Measurements from ENCODE around the gene FOXK1. TPM values are rescaled to one million over a fixed set of nuclear protein-coding genes. Genes with fewer than 3 reads are reported as not detected.

Gene FOXK1
- total RNA-seq, 1 donor from 2014 or later = 19.8 TPM

DNA sequence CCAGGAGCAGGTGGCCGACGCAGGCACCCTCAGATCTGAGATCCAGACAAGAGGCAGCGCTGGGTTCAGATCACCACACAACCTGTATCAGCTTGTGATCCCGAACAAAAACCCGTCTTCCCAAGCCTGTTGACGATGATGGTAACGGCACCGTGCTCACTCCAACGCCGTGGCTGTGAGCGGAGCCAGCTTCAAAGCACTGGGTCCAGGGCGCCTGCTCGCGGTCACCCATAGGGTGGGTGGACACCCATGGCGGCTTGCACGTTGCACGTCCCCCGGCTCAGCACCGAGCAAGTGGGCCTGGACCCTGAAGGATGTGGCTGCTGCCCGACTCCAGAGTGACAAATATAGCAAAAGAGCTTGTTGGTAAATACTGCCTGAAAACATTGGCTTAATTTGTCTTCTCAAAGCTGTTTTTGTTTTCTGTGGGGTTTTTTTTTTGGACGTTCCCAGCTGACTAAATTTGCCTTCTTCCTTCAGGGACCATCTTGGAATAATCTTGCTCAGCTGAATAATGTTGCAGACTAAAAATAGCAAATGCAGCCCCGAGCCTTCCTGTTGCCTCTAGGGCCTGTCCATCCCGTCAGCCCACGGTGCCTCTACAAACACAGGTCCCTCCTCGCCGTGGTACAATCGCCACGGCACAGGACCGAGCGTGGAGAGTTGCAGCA, 41.0 kb downstream of the FOXK1 start:
- DNase-seq = no peak

DNA sequence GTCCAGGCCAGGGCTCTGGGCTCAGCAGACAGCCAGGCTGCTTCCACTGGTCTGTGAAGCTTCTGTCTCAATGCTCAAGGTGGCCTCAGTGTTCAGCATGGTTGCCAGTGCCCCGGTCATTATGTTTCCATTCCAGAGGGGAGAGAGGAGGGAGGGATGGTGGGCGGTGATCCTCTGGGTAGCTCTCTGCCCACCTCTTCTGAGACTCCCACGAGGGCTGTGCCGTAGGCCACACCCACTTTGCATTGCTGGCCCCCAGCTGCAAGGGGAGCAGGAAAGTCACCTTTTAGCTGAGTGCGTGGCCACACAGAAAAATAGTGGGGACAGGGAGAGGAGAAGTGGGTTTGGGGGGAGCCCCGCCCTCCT, 42.5 kb downstream of the FOXK1 start:
- no peak for DNase-seq

DNA sequence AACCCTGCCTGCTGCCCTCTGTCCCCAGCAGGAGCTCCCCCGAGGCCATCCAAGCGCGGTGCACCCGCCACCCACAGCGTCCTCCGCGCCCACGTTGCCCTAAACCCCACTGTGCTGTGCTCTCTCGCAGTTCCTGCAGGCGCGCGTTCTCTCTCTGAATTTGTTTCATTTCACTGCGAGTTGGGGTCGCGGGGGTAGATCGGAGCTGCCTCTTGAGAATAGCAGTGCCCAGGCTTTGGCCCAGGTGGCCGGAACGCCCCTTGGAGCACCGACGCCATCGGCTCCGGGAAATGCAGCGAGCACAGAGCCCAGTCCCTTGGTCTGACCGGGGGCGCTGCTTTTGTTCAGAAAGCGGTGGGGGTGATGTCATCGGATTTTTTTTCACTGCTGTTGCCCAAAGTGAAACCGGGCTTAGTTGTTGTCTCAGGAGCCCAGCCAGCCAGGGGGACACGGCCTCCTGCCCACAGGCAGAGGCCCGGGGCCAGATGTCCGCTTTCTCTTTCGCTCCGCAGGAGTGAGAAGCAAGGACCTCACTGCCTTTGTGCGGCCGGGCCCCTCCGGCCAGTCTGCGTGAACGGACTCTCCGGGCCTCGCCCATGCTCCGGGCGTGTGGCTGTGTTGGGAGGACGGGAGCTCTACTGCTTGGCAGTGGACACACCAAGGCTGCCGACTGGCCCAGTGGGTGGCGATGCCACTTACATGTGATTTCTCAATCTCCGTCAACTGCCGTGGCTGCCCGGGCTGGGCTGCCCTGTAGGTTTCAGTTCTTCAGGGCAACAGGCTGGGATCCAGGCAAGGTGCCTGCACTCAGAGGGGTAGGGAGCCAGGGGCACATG, 43.1 kb downstream of the FOXK1 start:
- DNase-seq = peak; percentile 69

DNA sequence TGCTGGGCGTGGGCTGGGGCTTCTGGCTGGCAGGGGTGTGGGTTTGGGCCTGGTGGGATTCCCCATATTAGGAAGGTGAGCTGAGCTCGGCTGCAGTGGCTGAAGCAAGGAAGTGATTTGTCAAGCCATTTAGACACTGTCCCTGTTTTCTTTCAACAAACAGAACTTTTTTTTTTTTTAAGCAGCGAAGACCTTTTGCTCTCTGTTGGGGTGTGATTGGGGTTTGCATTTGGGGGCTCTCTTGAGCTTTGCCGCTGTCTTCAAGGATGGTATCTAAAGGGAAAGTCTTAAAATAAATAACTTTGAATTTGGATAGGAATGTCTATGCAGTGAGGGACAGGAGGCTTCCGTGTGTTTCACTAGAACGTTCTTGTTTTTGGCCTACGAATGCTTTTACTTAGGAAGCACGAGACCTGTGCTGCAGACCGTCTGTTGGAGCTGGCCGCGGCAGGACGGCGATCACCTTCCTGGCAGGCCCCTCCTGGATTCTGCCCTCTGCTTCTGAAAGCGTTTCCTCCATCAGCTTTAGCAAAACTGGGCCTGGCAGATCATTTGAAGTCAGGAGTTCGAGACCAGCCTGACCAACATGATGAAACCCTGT, 43.9 kb downstream of the FOXK1 start:
- DNase-seq = no peak

DNA sequence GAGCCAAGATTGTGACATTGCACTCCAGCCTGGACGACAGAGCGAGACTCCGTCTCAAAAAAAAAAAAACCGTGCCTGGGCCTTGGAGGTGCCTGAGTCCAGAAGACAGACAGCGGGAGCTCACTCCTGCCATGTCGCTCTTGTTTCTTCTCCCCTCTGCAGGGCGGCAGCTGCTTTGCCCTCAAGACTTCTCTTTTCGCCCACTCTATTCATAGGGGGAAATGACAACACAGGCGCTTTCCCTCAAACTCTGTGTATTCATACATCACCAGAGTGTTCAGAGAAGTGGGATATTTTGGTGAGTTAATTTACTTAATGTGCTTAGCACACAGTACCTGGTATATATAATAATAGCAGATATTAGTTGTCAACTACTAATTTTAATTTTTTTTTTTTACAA, 44.5 kb downstream of the FOXK1 start:
- no peak for DNase-seq

DNA sequence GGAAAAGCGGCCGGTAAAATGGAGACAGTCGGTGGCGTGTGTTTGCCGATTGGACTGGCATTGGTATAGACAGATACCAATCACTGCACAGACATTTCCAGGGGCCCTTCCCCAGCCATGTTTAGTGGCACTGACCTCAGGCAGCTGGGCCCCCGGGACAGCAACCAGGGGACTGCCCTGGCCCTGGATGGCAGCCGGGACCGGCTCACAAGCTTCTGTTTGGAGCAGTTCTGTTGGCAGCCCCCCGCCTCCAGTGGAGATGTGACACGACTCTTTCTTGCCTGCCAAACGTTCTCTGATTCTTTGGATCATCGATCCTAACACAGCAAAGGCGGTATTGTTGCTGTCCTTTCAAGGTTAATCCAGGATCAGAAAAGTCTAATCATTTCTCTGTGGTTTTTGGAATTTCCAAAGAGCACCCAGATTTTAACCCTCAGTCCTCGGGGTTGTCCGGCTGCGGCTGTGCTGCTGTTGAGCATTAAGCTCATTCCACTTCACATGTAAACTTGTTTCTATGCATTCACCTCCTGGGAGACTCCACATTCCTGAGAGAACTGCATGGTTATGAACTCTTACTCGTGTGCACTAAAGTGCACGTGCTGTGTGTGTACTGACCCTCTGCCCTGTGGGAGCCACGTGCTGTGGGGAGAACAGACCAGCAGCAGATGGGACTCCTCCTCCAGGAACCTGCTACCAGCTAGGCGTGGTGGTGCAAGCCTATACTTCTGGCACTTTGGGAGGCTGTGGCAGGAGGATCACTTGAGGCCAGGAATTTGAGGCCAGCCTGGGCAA, 46.0 kb downstream of the FOXK1 start:
- DNase-seq = no peak

DNA sequence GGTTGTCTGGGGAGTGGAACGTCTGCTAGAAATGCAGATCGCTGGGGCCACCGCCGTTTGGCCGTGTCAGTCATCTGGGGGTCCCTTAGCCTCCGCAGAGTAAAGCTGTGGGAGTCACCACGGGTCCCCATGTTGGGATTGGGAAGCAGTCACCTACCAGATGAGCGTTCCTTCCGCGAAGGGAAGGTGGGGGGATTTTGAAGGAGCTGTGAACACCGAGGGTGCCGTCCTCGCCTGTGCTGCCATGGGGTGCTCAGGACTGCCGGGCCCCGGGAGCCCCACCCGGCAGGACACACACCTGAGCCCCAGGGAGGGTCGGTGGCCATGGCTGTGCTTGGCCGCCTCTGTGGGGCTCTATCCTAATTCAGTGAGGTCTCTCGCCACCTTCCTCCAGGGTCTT, 47.2 kb downstream of the FOXK1 start:
- DNase-seq = no peak

DNA sequence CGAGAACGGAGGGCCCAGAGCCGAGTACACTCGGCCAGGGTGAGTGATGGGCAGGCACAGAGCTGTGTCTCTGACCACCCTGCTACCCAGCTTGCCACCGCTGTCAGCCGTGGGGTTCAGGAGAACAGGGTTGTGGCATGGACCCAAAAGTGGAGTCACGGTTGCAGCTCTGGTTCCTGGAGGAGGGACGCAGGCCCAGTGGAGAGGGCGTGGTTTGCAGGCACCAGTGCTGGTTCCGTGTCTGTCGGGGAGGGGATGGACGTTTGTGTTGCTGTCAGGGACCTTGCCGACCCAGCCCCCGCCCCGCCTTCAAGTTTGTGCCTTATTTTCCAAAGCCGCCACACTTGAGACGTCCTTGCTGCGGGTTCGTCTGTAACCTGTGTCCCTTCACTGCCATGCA, 48.2 kb downstream of the FOXK1 start:
- no peak for DNase-seq

DNA sequence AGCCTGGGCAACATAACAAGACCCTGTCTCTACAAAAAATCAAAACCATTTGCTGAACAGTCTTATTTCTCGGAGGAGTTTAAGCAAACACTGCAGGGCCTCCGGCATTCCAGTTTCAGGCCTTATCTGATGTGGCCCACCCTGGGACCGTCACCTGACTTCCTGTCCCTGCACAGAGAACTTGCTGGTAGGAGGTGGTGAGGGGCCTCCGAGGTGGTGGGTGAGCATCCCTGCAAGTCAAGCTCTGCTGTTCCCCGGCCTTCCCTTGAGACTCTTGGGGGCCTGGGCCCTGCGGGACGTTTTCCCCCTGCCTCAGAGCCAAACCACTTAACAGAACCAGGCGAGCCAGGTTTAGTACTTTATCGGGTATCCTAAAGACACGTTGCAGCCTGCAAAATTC, 48.9 kb downstream of the FOXK1 start:
- no peak for DNase-seq

DNA sequence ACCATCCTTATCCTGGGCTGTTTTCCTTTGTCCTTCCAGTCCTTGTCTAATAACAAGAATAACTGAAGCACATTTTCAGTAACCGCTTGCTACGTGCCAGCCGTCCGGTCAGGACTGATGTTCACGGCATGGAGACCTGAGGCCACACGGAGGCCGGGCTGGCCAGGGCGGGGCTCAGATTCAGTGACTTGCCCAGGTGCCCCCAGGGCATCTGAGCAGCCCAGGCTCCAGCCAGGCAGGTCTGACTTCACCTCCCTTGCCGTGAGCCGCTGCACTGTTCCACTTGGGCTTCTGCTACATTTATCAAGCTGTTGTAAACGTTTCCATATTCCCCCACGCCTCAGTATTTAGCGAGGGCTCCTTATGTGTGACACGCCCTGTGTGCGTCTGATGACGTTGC, 49.7 kb downstream of the FOXK1 start:
- DNase-seq = no peak

DNA sequence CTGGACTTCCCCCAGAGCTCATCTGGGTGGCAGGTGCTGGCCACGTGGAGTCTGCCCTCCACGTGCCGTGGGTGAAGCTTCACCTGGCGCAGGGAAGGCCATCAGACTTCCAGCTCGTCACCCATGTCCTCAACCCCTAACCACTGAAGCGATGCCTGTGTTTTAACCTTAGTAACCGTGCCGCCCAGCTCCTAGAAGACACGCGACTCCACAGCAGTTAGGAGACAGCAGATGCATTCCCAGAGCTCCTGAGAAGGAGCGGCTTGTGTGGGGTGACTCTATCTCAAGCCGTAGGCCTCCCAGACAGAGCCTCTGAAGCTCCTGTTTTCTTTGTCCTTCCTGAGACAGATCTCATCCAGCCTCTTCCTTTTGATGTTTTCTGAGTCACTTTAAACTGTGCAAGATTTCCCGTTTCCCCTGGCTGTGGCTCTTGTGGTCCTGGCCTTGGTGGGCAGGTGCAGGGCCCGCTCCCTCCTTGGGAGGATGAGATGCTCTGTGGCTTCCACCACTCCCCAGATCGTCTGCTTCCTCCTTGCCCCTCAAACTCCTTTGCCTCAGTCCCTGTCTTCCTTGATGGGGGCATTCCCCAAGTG, 51.9 kb downstream of the FOXK1 start:
- DNase-seq = no peak

DNA sequence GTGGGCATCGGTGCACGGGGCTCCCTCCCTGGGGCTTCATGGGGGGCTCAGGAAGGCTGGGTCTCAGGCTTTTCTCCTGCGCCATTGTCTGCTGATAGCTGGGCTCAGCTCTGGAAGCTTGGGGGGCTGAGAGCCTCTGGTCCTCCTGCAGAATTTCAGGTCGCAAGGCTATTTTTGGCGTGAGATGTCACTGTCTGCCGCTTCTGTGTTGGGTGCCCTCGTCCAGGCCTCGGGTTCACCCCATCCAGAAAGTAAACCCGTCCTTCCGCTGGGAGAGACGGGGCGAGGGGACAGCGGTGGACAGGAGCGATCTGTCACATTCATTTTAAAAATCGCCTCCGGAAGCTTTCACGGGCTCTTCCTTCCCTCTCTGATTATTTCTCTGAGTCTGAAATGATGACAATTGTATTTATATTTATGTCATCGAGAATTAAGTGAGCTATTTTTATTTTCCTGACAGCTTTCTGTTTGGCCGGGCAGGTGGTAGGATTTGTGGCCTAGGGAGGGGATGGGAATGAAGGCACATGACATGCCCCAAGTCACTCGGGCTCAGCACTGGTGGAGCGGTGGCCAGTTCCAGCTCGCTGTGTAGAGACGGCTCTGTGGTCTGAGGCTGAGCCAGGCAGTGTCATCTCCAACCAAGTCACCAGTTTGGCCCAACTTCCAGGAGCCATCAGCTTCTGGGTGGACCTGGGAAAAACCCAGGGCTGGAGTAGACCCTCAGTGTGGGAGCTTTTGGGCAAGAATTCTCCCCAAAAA, 52.7 kb downstream of the FOXK1 start:
- DNase-seq = no peak

DNA sequence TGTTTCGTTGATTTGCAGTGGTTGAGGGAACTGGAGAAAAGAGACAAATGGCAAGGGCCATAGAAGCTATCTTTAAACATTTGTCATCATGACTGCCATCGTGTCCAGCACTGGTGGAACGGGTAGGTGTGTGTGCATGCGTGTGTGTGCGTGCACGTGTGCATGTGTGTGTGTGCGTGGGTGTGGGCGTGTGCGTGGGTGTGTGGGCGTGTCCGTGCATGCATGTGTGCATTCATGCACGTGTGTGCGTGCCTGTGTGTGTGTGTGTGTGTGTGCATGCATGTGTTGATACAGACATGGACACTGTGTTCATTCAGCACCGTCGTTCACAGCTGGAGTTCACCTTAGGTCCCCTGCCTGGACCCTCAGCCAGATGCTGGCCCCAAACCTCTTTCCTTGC, 55.2 kb downstream of the FOXK1 start:
- no peak for DNase-seq

DNA sequence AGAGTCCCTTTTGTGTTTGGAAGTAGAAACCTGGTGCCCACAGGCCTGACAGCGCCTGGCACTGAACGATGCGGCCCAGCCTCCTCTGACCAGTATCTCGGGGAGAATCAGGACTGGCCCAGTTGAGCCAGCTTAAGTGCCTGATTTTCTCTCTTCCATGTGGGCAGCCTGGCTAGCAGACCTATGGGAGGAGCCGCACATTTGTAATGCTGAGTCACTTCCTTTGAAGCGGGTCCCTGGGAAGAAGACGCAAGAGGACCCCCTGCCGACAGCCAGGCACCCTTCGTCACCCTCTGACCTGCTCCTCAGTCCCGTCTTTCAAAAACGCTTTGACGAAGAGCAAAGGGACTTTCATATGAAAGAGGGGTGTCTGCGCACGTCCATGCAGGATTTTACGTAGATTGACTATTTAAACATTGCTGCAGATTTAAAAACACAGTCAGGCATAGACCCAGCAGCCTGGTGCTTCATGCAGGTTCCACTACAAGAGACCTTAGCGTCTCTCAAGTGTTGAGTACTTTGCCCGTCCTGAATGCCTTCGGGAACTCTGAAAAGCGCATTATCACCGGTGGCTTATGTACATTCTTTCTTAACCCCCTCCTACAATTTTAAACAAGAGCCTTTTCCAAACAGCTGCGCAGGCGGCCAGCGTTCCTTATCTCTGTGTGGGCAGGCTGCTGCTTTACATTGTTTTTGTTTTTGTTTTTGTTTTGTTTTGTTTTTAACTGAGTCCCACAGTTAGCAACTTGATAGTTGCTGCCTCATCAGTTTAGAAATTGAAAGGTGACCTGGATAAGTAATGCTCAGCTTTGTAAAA, 56.8 kb downstream of the FOXK1 start:
- DNase-seq = no peak

DNA sequence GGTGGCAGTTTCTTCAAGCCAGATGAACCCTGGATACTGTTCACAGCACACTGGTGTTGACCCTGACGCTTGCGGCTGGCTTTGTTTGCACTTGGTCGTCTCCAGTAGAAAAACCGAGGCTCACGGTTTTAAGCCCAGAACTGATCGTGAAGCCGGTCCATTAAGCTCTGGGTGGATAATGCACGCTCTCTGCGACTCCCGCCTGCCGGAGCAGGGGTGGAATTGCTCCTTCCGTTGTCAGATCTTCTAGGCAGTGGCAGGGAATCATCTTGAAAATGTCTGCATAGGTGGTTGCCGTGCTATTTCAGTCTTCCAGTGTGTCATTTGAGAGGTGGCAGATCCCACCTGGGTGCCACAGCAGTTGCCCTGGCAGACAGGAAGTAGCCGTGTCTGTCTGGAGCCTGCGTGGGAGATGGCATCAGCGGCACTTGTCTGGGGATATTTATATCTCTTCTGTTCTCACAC, 57.5 kb downstream of the FOXK1 start:
- DNase-seq = no peak

DNA sequence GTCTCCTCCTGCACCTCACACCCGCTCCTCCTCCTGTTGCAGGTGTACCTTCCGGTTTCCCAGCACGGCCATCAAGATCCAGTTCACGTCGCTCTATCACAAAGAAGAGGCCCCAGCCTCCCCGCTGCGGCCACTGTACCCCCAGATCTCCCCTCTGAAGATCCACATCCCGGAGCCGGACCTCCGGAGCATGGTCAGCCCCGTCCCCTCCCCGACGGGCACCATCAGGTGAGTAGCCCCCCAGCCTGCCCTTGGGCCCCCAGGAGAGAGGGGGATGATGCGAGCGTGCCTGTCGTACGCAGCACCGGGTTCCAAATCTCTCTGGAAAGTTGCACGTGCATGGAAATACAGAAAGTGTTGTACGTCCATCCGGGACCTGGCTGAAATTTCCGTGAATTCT, 58.7 kb downstream of the FOXK1 start:
- DNase-seq = no peak

DNA sequence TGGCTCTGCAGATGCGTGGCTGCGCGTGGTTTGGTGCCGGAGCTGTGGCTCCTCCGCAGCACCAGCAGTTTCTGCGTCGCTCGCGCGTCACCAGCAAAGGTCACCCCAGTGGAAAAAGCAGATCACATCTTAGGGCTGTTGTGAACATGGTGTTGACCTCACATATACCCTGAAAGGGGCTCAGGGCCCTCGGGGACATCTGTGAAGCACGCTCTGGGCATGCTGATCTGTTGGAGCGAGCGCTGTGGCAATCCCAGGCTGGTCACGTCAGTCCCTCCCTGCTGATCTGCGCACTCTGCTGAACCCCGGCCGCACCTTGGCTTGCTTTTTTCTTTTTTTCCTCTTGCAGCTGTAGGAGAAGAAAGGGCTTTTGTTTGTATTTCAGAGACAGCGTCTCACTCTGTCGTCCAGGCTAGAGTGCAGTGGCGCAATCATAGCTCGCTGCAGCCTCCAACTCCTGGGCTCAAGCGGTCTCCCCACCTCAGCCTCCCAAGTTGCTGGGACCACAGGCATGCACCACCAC, 60.0 kb downstream of the FOXK1 start:
- DNase-seq = no peak

DNA sequence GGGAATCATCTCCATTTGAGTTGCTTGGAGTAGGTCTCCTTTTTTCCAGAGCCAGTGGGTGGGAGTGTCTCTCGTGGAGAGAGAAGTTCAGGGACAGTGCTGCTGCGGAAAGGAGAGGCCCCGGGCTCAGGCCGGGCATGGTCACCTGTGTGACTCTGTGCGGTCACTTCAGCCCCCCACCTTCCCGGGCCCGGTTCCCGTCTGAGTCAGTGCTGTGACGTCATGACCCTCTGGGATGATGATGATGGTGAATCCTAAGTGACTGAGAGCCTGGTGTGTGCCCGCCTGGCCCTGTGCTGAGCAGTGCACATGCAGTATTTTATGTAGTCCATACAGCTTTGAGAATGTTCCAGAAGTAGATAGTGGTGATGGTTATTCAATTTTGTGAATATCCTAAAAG, 60.8 kb downstream of the FOXK1 start:
- no peak for DNase-seq

DNA sequence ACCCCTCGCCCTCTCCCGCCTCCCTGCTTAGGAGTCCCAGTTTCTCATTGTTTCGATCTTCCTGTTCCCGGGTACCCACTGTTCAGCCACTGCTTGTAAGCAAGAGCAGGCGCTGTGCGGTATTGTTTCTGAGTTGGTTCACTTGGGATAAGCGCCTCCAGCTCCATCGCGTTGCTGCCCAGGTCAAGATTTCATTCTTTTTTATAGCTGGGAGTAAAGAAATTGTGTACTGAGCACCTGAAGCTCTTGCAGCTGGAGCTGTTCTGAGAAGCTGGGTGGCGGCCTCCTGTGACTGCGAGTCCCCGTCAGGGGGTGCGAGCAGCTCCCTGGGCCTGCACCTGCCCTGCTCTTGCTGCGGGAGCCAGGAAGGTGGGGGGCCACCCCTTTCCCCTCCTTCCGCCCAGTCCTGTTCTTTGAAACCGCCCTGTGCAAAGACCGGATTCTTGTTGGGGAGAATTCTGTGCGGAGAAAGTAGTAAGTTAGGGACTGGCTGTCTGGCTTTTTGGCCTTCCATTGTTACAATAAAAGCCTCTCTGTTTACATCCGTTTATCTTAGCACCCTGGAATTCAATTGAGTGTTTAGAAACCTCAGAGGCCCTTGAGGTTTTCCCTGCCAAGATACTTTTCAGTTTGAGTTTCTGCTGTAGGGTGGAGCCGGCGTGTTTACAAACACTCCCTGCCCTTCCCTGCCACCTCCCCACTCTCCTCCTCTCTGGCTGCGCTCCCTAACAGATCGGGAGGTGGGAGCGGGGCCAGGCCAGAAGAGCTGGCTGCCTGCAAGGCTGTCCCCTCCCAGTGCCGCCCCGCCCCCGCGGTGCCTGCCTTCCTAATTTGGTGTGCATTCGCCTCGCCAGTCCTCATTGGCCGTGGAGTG, 62.5 kb downstream of the FOXK1 start:
- peak; percentile 94 for DNase-seq
